ENCODE measurements around the gene FBLIM1.
A peak's percentile ranks its signal among the peaks of the same experiment; 100 is the strongest.

FBLIM1 gene, protein sequence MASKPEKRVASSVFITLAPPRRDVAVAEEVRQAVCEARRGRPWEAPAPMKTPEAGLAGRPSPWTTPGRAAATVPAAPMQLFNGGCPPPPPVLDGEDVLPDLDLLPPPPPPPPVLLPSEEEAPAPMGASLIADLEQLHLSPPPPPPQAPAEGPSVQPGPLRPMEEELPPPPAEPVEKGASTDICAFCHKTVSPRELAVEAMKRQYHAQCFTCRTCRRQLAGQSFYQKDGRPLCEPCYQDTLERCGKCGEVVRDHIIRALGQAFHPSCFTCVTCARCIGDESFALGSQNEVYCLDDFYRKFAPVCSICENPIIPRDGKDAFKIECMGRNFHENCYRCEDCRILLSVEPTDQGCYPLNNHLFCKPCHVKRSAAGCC

GRCh38 chr1:15758343-15758931 lies at the start of gene FBLIM1:
FBLIM1 (plus strand) TSS chr1:15758795; CDS start chr1:15764984, 6,189 bp downstream.
- DNase-seq, result no peak

GRCh38 chr1:15709226-15709625 lies 49.4 kb upstream of the FBLIM1 start:
- no peak for DNase-seq

GRCh38 chr1:15712168-15712567 lies 46.4 kb upstream of the FBLIM1 start:
- no peak for DNase-seq

- DNase-seq, result no peak
These were observed 44.0 kb upstream of the FBLIM1 start for GRCh38 chr1:15714406-15715136.

DNA sequence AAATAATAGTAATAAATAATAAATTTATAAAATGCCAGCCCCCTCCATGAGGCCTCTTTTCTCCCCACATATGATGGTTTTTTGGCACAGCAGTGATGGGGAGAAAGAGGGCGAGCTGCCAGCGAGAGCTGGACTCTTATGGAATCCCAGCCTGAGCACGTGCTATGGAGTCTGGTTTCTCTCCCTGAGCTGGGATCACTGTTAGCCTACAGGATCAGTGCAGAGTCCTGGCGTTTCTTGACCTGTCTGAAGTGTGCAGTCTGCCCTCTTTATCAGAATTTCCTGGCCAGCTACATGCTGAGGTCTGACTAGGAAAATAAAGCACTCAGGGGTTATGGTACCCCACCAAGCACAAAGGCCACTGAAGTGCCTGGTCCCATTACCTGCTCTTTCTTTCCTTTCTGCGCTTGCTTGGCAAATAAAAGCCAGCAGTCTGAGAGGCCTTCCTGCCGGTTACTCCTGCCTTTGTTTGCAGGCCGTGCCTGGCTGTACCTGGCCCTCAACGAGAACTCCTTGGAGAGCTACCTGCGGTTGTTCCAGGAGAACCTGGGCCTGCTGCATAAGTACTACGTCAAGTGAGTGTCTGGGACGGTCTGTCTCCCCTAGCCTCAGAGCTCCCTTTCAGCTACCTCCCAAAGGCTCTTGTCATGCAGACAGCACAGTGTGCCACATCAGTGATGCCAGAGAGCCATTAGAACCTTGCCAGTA lies 41.0 kb upstream of the FBLIM1 start:
- peak; percentile 93 for DNase-seq

DNA sequence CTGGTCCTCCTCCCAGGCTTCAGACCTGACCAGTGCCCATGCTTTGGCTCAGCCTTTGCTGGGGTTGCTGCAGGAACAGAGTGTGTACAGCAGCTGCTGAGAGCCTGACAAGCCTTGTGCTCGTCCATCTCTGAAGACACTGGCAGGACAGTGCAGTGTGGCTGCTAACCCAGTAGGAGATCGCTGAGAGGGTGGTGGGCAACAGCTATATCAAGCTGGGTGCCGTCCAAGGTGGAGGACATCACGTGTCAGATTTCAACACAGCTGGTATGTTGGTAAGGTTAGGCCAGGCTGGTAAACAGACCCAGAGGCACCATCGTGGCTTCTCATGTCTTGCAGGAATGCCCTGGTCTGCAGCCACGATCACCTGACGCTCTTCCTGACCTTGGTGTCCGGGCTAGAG lies 40.4 kb upstream of the FBLIM1 start:
- no peak for DNase-seq

- no peak for DNase-seq
These were observed 39.0 kb upstream of the FBLIM1 start for GRCh38 chr1:15719381-15720120.

GRCh38 chr1:15720861-15721260 lies 37.7 kb upstream of the FBLIM1 start:
- DNase-seq, result no peak

GRCh38 chr1:15722411-15722810 lies 36.2 kb upstream of the FBLIM1 start:
- DNase-seq, result no peak

- no peak for DNase-seq
These were observed 35.6 kb upstream of the FBLIM1 start for GRCh38 chr1:15722836-15723532.

DNA sequence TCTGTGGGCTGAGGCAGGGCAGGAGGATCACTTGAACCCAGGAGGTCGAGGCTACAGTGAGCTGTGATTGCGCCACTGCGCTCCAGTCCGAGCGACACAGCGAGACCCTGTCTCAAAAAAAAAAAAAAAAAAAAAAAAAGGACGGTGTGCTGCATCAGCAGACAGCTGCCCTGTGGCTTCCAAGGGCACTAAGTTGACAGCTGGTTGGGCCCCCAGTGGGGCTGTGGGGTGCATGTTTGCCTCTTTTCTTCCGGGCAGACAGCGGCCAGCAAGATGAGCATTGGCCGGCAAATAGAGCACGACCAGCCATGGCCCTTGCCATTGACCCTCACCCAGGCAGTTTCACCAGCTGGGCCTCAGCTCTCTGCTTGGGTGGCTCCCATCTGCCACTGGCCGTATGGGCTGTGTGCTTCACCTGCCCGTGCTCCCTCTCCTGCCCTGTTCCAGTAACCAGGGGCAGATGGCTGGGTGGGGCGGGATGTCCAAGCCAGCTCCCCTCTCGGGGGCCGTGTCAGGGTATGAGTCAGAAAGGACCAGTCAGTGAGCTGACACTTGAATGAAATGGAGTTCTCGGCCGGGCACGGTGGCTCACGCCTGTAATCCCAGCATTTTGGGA lies 34.9 kb upstream of the FBLIM1 start:
- DNase-seq, result no peak

GRCh38 chr1:15724949-15725880 lies 33.4 kb upstream of the FBLIM1 start:
- DNase-seq, result no peak

DNA sequence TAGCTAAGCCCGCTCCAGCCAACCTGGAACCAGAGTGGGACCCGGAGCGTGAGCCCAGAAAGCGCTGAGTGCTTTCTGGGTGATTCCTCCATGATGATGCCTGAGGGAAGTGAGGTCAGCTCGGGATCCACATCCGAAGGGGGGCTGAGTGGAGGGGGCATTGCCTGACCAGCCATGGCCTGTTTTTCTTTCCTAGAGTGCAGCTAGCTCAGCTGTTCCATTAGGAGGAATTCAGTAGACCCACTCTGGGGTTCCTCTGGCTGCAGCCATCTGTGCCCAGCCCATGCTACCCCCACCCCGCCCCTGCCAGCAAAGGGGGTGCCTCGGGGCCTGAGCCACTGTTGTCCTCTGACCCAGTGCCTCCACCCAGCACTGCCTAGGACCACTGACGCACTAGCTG lies 32.1 kb upstream of the FBLIM1 start:
- no peak for DNase-seq

DNA sequence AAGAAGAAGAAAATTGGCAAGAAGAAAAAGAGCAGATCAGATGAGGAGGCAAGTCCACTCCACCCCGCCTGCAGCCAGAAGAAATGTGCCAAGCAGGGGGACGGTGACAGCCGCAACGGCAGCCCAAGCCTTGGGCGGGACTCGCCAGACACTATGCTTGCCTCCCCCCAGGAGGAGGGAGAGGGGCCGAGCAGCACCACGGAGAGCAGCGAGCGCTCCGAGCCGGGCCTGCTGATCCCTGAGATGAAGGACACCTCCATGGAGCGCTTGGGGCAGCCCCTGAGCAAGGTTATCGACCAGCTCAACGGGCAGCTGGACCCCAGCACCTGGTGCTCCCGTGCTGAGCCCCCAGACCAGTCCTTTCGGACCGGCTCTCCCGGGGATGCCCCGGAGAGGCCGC lies 31.6 kb upstream of the FBLIM1 start:
- no peak for DNase-seq

DNA sequence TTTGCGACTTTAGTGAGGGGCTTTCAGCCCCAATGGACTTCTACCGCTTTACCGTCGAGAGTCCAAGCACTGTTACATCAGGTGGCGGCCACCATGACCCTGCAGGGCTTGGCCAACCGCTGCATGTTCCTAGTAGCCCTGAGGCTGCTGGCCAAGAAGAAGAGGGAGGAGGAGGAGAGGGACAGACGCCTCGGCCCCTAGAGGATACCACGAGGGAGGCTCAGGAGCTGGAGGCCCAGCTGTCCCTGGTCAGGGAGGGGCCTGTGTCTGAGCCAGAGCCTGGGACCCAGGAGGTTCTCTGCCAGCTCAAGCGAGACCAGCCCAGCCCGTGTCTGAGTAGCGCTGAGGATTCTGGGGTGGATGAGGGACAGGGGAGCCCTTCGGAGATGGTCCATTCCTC lies 31.2 kb upstream of the FBLIM1 start:
- no peak for DNase-seq

DNA sequence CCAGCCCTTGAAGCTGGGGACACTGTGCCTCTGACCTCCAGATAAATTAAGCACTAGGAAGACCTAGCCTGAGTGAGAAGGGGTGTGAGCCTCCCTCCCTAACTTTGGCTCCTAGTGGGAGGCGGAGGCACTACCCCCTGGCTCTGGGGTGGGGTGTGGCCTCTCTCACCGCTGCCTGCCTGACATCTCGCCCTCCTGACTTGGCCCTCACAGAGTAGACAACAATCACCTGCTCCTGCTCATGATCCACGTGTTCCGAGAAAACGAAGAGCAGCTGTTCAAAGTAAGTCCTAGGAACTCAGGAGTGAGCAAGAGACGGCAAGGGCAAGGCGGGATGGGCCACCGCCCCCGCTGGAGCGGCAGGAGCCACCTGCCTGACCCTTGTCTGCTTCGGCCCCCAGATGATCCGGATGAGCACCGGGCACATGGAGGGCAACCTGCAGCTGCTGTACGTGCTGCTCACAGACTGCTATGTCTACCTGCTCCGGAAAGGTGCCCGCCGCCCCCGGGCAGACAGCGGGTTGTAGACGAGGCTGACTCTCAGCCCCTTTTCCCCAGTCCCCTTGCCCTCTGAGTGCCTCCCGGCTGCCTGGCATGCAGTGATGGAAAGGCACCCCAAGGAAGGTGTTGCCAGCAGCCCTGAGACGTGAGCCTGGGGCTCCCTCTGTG lies 30.6 kb upstream of the FBLIM1 start:
- DNase-seq, result no peak

- DNase-seq, result no peak
These were observed 29.5 kb upstream of the FBLIM1 start for GRCh38 chr1:15728937-15729657.

GRCh38 chr1:15730423-15730822 lies 28.2 kb upstream of the FBLIM1 start:
- no peak for DNase-seq

- DNase-seq, result no peak
These were observed 27.7 kb upstream of the FBLIM1 start for GRCh38 chr1:15730936-15731335.

Measured in DMS79 (cell line).